ENCODE data around the gene AGBL4.

DNA sequence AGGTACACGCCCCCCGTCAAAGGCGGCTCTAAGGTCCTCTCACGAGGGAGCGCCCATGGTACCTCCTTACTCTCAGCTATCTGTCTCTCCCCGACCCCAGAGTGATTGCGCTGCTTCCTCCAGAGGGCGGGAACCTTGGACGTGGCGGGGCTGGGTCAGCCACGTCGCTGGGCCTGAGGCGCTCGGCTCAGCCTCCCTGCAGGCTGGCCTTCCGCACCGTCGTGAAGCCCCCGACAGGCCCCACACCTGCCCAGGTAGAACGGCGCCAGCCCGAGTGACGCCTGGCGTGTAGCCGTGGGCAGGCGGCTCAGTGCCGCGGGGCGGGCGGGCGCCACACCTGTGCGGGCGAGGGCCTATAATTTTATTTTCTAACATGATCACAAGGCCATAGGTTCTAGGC is 1124.9 kb downstream of the AGBL4 start:
- TF ChIP-seq, protein P1, sequence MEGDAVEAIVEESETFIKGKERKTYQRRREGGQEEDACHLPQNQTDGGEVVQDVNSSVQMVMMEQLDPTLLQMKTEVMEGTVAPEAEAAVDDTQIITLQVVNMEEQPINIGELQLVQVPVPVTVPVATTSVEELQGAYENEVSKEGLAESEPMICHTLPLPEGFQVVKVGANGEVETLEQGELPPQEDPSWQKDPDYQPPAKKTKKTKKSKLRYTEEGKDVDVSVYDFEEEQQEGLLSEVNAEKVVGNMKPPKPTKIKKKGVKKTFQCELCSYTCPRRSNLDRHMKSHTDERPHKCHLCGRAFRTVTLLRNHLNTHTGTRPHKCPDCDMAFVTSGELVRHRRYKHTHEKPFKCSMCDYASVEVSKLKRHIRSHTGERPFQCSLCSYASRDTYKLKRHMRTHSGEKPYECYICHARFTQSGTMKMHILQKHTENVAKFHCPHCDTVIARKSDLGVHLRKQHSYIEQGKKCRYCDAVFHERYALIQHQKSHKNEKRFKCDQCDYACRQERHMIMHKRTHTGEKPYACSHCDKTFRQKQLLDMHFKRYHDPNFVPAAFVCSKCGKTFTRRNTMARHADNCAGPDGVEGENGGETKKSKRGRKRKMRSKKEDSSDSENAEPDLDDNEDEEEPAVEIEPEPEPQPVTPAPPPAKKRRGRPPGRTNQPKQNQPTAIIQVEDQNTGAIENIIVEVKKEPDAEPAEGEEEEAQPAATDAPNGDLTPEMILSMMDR (IDR thresholded peaks at IDR 0.05): no peak
- no peak for TF ChIP-seq POLR2A (IDR thresholded peaks at IDR 0.05)
